A673 (cell line): ENCODE measurements around the gene ELAC1.

Source experiments
- EZH2 ChIP-seq: fragments of 200-600 bp; sonication (generic); IDR thresholded peaks from 2 replicates; pipeline ENCODE4 v1.6.1; 2017; ENCODE audit warnings: borderline replicate concordance, low read depth, mild to moderate bottlenecking, mixed read lengths, antibody characterized with exemption, low read length; ENCODE audit not compliant: poor library complexity, severe bottlenecking
- TF ChIP-seq, protein P1 (sequence below): fragments of 300-800, 200-600 bp; sonication (generic); conservative IDR thresholded peaks from 2 replicates; pipeline ENCODE4 v1.5.1; 2017; ENCODE audit warnings: low read depth, mild to moderate bottlenecking, antibody characterized with exemption, low read length, moderate library complexity, mixed read lengths

DNA sequence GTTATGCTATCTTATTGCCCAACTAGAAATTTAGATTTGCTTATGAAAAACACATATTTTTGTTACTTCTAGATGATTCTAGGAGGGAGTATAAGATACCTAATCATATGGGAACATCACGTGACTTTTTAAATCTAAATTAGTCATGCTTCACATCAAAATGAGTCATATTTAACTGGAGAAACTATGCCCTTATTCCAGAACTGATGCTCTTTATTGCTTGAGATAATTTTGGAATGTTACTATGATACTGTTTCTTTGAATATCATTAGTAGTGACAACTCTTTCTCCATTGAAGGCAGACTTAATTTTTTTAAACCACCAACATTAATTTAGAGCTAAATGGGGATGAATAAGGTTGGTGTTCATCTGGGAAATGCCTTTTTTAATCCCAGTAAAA is 19.9 kb upstream of the ELAC1 start:
- TF ChIP-seq, protein P1, sequence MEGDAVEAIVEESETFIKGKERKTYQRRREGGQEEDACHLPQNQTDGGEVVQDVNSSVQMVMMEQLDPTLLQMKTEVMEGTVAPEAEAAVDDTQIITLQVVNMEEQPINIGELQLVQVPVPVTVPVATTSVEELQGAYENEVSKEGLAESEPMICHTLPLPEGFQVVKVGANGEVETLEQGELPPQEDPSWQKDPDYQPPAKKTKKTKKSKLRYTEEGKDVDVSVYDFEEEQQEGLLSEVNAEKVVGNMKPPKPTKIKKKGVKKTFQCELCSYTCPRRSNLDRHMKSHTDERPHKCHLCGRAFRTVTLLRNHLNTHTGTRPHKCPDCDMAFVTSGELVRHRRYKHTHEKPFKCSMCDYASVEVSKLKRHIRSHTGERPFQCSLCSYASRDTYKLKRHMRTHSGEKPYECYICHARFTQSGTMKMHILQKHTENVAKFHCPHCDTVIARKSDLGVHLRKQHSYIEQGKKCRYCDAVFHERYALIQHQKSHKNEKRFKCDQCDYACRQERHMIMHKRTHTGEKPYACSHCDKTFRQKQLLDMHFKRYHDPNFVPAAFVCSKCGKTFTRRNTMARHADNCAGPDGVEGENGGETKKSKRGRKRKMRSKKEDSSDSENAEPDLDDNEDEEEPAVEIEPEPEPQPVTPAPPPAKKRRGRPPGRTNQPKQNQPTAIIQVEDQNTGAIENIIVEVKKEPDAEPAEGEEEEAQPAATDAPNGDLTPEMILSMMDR: no peak
- TF ChIP-seq EZH2: no peak
